ENCODE data around the gene AGMAT. TPM values are rescaled to one million over a fixed set of nuclear protein-coding genes. Genes with fewer than 3 reads are reported as not detected.

Gene AGMAT
- total and polyA plus RNA-seq, 2 of the 8 experiments (the other 6 are each of a cell fraction or from before 2014, with no cell fraction given) = 3.7 to 5.8 TPM

- H3K18ac ChIP-seq (ENCODE audit: extremely low read depth, low read length) = no peak overlapping the region
- peaks cover 12 to 34% (median 24%) of the 10 kb centered on the region in 4 experiments for H3K36me3 ChIP-seq (ENCODE audit: control insufficient read depth in 2 of 4, insufficient read depth in 4 of 4, low read length in 3 of 4)
- H3K79me1 ChIP-seq (ENCODE audit: low read depth, low read length) = 0 out of 2 replicates have a peak, but pooled peaks cover 2% of the 10 kb centered on the region
- CTCF ChIA-PET (ENCODE audit: partially characterized antibody) = interaction anchor here (1.2 kb wide), 1 partner anchor 30 kb away, joined by 3 read pairs; no protein-coding TSS in a partner anchor
- H4K8ac ChIP-seq (ENCODE audit: extremely low read depth, insufficient read depth, low read length) = no peak overlapping the region; the same call in 1 of the 2 replicates
- peaks cover 13 to 18% of the 10 kb centered on the region in 2 experiments for H4K20me1 ChIP-seq (replicated peaks in 1 of 2; ENCODE audit: control insufficient read depth in 1 of 2, insufficient read depth in 2 of 2, low read length in 2 of 2)
- no peak for TF ChIP-seq SIX5 (IDR thresholded peaks at IDR 0.05; ENCODE audit: low read depth, low read length)
- H3K23ac ChIP-seq (ENCODE audit: insufficient read length) = no peak overlapping the region
- H3K23me2 ChIP-seq (ENCODE audit: low read depth, low read length) = no peaks in the 10 kb centered on the region
- DNase-seq (ENCODE audit: low read depth in 1 of 2, low spot score in 2 of 2) (no peak), FAIRE-seq (no peak)
- no peaks in the 10 kb centered on the region; a peak in 1 of 7 replicates for H3K4me1 ChIP-seq (replicated peaks in 1 of 4; ENCODE audit: control insufficient read depth in 3 of 4, insufficient read depth in 4 of 4, low read length in 3 of 4)
- H2BK20ac ChIP-seq (ENCODE audit: low read length) = no peak overlapping the region
- no peak overlapping the region for H2BK15ac ChIP-seq (ENCODE audit: low read length)
- no peak overlapping the region for H3K9ac ChIP-seq (replicated peaks in 1 of 4; ENCODE audit: extremely low read depth in 1 of 4, low read depth in 3 of 4, low read length in 3 of 4)
- H3K9me3 ChIP-seq (ENCODE audit: insufficient read depth in 2 of 2, low read depth in 1 of 2, low read length in 1 of 2) = no peaks in the 10 kb centered on the region
- no peak overlapping the region for H3K4me2 ChIP-seq (ENCODE audit: insufficient read depth in 1 of 2, low read depth in 2 of 2, low read length in 2 of 2)
- no peak overlapping the region for H3K14ac ChIP-seq (ENCODE audit: insufficient read length)
- 93% methylated on average over 11 of the region's 11 CpGs; no CpG with 5 or more reads in 1 of the 2 experiments for WGBS, 2 experiments (ENCODE audit: extremely low coverage in 1 of 2, insufficient coverage in 1 of 2, insufficient read length in 1 of 2, insufficient replicate concordance in 2 of 2, low coverage in 1 of 2, low lambda C conversion rate in 2 of 2, missing lambda C conversion rate in 1 of 2)
- H2AK5ac ChIP-seq (ENCODE audit: low read depth, low read length) = no peak overlapping the region
- H4K5ac ChIP-seq (ENCODE audit: insufficient read length, low read depth, low read length) = no peak overlapping the region
- POLR2A ChIA-PET (ENCODE audit: partially characterized antibody) = interaction anchor here (1.3 kb wide), 1 partner anchor 9 kb away, joined by 3 read pairs; no protein-coding TSS in a partner anchor
- H4K91ac ChIP-seq (replicated peaks; ENCODE audit: insufficient read length, low read length) = no peak overlapping the region
- H3K4ac ChIP-seq (replicated peaks; ENCODE audit: insufficient read length, low read depth, low read length) = no peak overlapping the region
- H2BK12ac ChIP-seq (ENCODE audit: low read depth, low read length) = no peak overlapping the region
- H3K27me3 ChIP-seq (replicated peaks in 1 of 4; ENCODE audit: control insufficient read depth in 3 of 4, extremely low read depth in 1 of 4, insufficient read depth in 3 of 4, low read length in 3 of 4) = no peaks in the 10 kb centered on the region
- H2BK5ac ChIP-seq (ENCODE audit: low read depth, low read length) = no peak overlapping the region
- no peak overlapping the region for H3K56ac ChIP-seq (replicated peaks; ENCODE audit: insufficient read length, low read depth, low read length)
- no peak overlapping the region for H3K27ac ChIP-seq (ENCODE audit: low read depth, low read length)
- no peak overlapping the region for H2BK120ac ChIP-seq (replicated peaks; ENCODE audit: low read depth, low read length)
- no peak overlapping the region for H3K4me3 ChIP-seq (ENCODE audit: extremely low read depth in 1 of 4, insufficient read depth in 2 of 4, low read depth in 3 of 4, low read length in 4 of 4)
- H2AFZ ChIP-seq (ENCODE audit: low read length) = no peak overlapping the region
- peaks cover 11 to 71% of the 10 kb centered on the region in 2 experiments for H3K79me2 ChIP-seq (ENCODE audit: control insufficient read depth in 1 of 2, insufficient read depth in 2 of 2, low read length in 2 of 2)
Measured at GRCh38 chr1:15626269-15626950, 41.6 kb upstream of the AGMAT start.
